Hepatocyte (in vitro differentiated cells): ENCODE measurements around the gene NYAP2.

Experiments
- CTCF ChIP-seq: fragments of 200-600 bp; sonication (generic); IDR thresholded peaks from 2 replicates; pipeline ENCODE4 v1.5.1; 2016; ENCODE audit warnings: antibody characterized with exemption, mild to moderate bottlenecking; ENCODE audit not compliant: poor library complexity
- EZH2 ChIP-seq: fragments of 200-600 bp; sonication (generic); IDR thresholded peaks from 2 replicates; pipeline ENCODE4 v1.6.1; 2016; ENCODE audit warnings: antibody characterized with exemption, mild to moderate bottlenecking, borderline replicate concordance

- TF ChIP-seq CTCF: no peak
- TF ChIP-seq EZH2: no peak
Measured at GRCh38 chr2:225428360-225428759, 28.9 kb downstream of the NYAP2 start.
